SK-N-SH treated with all-trans-retinoic acid at 6 μM for 48 hours (cell line): ENCODE measurements around the gene PPFIBP1.

Experiments
- BACH2 ChIP-seq: fragments of 250-450 bp; sonication (Bioruptor Pico); IDR thresholded peaks from 2 replicates; pipeline ENCODE4 v1.9.0; 2021; ENCODE audit warnings: mild to moderate bottlenecking, borderline replicate concordance
- CREB5 ChIP-seq: fragments of 250-450 bp; sonication (Bioruptor Pico); IDR thresholded peaks from 2 replicates; pipeline ENCODE4 v1.5.1; 2020; ENCODE audit warnings: low read depth, mild to moderate bottlenecking, moderate library complexity
- CSDC2 ChIP-seq: fragments of 250-450 bp; sonication (Bioruptor Pico); IDR thresholded peaks from 2 replicates; pipeline ENCODE4 v1.5.0; 2020; ENCODE audit warnings: mild to moderate bottlenecking, moderate library complexity
- ESRRG ChIP-seq: fragments of 250-450 bp; sonication (Bioruptor Pico); IDR thresholded peaks from 2 replicates; pipeline ENCODE4 v1.6.1; 2021; ENCODE audit warnings: mild to moderate bottlenecking
- ISL1 ChIP-seq: fragments of 250-450 bp; sonication (Bioruptor Pico); IDR thresholded peaks from 2 replicates; pipeline ENCODE4 v2.1.2; 2022; ENCODE audit warnings: mild to moderate bottlenecking, moderate library complexity
- PATZ1 ChIP-seq: fragments of 250-450 bp; sonication (Bioruptor Pico); IDR thresholded peaks from 2 replicates; pipeline ENCODE4 v1.8.0; 2020; ENCODE audit warnings: mild to moderate bottlenecking, moderate library complexity, borderline replicate concordance
- POU6F1 ChIP-seq: fragments of 250-450 bp; sonication (Bioruptor Pico); IDR thresholded peaks from 2 replicates; pipeline ENCODE4 v1.8.0; 2021; ENCODE audit warnings: low read depth, mild to moderate bottlenecking, moderate library complexity, borderline replicate concordance
- PPARA ChIP-seq: fragments of 250-450 bp; sonication (Bioruptor Pico); IDR thresholded peaks from 2 replicates; pipeline ENCODE4 v1.5.0; 2020; ENCODE audit warnings: mild to moderate bottlenecking, borderline replicate concordance
- RARB ChIP-seq: fragments of 250-450 bp; sonication (Bioruptor Pico); IDR thresholded peaks from 2 replicates; pipeline ENCODE4 v1.8.0; 2021; ENCODE audit warnings: mild to moderate bottlenecking, moderate library complexity
- TCF4 ChIP-seq: fragments of 250-450 bp; sonication (Bioruptor Pico); IDR thresholded peaks from 2 replicates; pipeline ENCODE4 v1.8.0; 2021; ENCODE audit warnings: mild to moderate bottlenecking, moderate library complexity, borderline replicate concordance
- TSHZ2 ChIP-seq: fragments of 250-450 bp; sonication (Bioruptor Pico); IDR thresholded peaks from 2 replicates; pipeline ENCODE4 v1.5.0; 2020; ENCODE audit warnings: mild to moderate bottlenecking, moderate library complexity
- ZFP3 ChIP-seq: fragments of 250-450 bp; sonication (Bioruptor Pico); IDR thresholded peaks from 2 replicates; pipeline ENCODE4 v1.5.0; 2020; ENCODE audit warnings: mild to moderate bottlenecking, moderate library complexity
- ZFP30 ChIP-seq: fragments of 450-650 bp; formaldehyde crosslinking; IDR thresholded peaks from 2 replicates; pipeline ENCODE4 v1.5.0; 2022; ENCODE audit warnings: mild to moderate bottlenecking, moderate library complexity

GRCh38 chr12:27583057-27583797 lies 59.2 kb downstream of the PPFIBP1 start:
- TF ChIP-seq POU6F1 (CRISPR knock-in tag) (no peak), CSDC2 (CRISPR knock-in tag) (no peak), TCF4 (CRISPR knock-in tag) (no peak), ISL1 (CRISPR knock-in tag) (no peak), PATZ1 (no peak), ZFP30 (CRISPR knock-in tag) (no peak), RARB (CRISPR knock-in tag) (no peak), ESRRG (no peak), TSHZ2 (CRISPR knock-in tag) (no peak), CREB5 (CRISPR knock-in tag) (no peak), PPARA (CRISPR knock-in tag) (no peak), ZFP3 (no peak), BACH2 (no peak)
